Astrocyte of the spinal cord (primary cell): ENCODE data around the gene SHC1.

Experiments used
- DNase-seq: peaks from one replicate; pipeline ENCODE4 v3.0.0; 2011; ENCODE audit warnings: low read depth, low spot score
- H3K4me3 ChIP-seq: 2 replicates; pipeline ENCODE4 v1.5.1; 2011; ENCODE audit warnings: low read depth, mild to moderate bottlenecking, low read length, moderate library complexity
- in situ Hi-C: cut with HindIII; loops from 2 replicates; pipeline ENCODE4 v1.10.0; 2017; ENCODE audit warnings: low sequenced_read_pairs
- TF ChIP-seq, protein P1 (sequence below): IDR thresholded peaks from 2 replicates; pipeline ENCODE4 v1.5.1; 2012; ENCODE audit warnings: low read depth, mild to moderate bottlenecking, low read length, inconsistent platforms

Gene SHC1

GRCh38 chr1:154913273-154913672 is 57.3 kb downstream of the SHC1 start:
- in situ Hi-C loops = no loop called here
- no peak for DNase-seq
- no peak overlapping the region for H3K4me3 ChIP-seq
- TF ChIP-seq, protein P1, sequence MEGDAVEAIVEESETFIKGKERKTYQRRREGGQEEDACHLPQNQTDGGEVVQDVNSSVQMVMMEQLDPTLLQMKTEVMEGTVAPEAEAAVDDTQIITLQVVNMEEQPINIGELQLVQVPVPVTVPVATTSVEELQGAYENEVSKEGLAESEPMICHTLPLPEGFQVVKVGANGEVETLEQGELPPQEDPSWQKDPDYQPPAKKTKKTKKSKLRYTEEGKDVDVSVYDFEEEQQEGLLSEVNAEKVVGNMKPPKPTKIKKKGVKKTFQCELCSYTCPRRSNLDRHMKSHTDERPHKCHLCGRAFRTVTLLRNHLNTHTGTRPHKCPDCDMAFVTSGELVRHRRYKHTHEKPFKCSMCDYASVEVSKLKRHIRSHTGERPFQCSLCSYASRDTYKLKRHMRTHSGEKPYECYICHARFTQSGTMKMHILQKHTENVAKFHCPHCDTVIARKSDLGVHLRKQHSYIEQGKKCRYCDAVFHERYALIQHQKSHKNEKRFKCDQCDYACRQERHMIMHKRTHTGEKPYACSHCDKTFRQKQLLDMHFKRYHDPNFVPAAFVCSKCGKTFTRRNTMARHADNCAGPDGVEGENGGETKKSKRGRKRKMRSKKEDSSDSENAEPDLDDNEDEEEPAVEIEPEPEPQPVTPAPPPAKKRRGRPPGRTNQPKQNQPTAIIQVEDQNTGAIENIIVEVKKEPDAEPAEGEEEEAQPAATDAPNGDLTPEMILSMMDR = no peak

DNA sequence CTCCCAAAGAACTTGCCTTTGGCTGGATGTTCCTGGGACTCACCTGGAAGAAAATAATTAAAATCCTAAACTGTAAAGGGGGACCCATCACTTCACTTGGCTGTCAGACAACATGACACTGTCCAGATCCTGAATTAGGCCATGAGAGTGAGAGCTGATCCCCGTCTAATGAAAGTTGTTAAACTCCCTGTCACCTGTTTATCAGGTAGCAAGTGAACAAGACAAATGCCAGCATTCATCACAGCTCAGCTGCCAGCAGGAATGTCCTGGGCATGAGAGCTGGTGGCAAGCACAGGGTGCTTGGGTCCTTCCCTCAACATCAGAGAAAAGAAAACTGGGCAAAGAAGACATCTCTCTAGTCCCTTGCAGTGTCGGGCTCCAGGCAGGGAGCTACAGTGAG is 57.8 kb downstream of the SHC1 start:
- H3K4me3 ChIP-seq = no peak overlapping the region
- in situ Hi-C loops = no loop called here
- no peak for DNase-seq
- TF ChIP-seq, protein P1 = no peak
